ENCODE results near the gene DHRS9. TPM values are rescaled to one million over a fixed set of nuclear protein-coding genes. Genes with fewer than 3 reads are reported as not detected.

The DHRS9 gene
- total and polyA plus RNA-seq, 10 donors = 2.3 to 10.9 (median 5.3) TPM

- H3K27me3 ChIP-seq (replicated peaks in 1 of 7) = peaks cover 0 to 17% (median 0%) of the 10 kb centered on the region in 7 donors
- peak overlapping the region in 1 of 8 donors; percentile 17 for H3K4me3 ChIP-seq
- H3K4me1 ChIP-seq = peaks cover 0 to 75% (median 53%) of the 10 kb centered on the region in 6 donors
- intact Hi-C loops (cut with DNase I; ENCODE audit: low total_unique reads) = no loop called here
- H3K9me3 ChIP-seq = no peaks in the 10 kb centered on the region
- H3K36me3 ChIP-seq = no peaks in the 10 kb centered on the region
- peak overlapping the region in 6 of 8 donors; percentile 64 to 89 (median 78) for H3K27ac ChIP-seq
- TF ChIP-seq POLR2AphosphoS5 (IDR thresholded peaks at IDR 0.05) (no peak), POLR2A (IDR thresholded peaks at IDR 0.05) (no peak)
- TF ChIP-seq, protein P1, sequence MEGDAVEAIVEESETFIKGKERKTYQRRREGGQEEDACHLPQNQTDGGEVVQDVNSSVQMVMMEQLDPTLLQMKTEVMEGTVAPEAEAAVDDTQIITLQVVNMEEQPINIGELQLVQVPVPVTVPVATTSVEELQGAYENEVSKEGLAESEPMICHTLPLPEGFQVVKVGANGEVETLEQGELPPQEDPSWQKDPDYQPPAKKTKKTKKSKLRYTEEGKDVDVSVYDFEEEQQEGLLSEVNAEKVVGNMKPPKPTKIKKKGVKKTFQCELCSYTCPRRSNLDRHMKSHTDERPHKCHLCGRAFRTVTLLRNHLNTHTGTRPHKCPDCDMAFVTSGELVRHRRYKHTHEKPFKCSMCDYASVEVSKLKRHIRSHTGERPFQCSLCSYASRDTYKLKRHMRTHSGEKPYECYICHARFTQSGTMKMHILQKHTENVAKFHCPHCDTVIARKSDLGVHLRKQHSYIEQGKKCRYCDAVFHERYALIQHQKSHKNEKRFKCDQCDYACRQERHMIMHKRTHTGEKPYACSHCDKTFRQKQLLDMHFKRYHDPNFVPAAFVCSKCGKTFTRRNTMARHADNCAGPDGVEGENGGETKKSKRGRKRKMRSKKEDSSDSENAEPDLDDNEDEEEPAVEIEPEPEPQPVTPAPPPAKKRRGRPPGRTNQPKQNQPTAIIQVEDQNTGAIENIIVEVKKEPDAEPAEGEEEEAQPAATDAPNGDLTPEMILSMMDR (IDR thresholded peaks at IDR 0.05 in 8 of 11, conservative IDR thresholded peaks at IDR 0.05 in 3 of 11) = no peak
- DNase-seq = no peak
- WGBS, 5 donors = 44 to 65% (median 57%) methylated on average over 6 of the region's 6 CpGs
Measured at GRCh38 chr2:169106563-169107545, 37.5 kb downstream of the DHRS9 start.

- peaks cover 0 to 17% (median 0%) of the 10 kb centered on the region in 7 donors for H3K27me3 ChIP-seq (replicated peaks in 1 of 7)
- H3K4me1 ChIP-seq = peaks cover 0 to 69% (median 53%) of the 10 kb centered on the region in 6 donors
- H3K4me3 ChIP-seq = peak overlapping the region in 1 of 8 donors; percentile 17
- no peak for TF ChIP-seq POLR2A (IDR thresholded peaks at IDR 0.05)
- TF ChIP-seq POLR2AphosphoS5 (IDR thresholded peaks at IDR 0.05) = peak in 1 of 3 donors; percentile 59
- WGBS, 5 donors = 22 to 53% (median 33%) methylated on average over 2 of the region's 2 CpGs
- DNase-seq = no peak
- H3K36me3 ChIP-seq = no peaks in the 10 kb centered on the region
- intact Hi-C loops (cut with DNase I; ENCODE audit: low total_unique reads) = no loop called here
- H3K27ac ChIP-seq = peak overlapping the region in 7 of 8 donors; percentile 54 to 89 (median 73)
- H3K9me3 ChIP-seq = no peaks in the 10 kb centered on the region
Measured at GRCh38 chr2:169107645-169108044, 38.3 kb downstream of the DHRS9 start.

DNA sequence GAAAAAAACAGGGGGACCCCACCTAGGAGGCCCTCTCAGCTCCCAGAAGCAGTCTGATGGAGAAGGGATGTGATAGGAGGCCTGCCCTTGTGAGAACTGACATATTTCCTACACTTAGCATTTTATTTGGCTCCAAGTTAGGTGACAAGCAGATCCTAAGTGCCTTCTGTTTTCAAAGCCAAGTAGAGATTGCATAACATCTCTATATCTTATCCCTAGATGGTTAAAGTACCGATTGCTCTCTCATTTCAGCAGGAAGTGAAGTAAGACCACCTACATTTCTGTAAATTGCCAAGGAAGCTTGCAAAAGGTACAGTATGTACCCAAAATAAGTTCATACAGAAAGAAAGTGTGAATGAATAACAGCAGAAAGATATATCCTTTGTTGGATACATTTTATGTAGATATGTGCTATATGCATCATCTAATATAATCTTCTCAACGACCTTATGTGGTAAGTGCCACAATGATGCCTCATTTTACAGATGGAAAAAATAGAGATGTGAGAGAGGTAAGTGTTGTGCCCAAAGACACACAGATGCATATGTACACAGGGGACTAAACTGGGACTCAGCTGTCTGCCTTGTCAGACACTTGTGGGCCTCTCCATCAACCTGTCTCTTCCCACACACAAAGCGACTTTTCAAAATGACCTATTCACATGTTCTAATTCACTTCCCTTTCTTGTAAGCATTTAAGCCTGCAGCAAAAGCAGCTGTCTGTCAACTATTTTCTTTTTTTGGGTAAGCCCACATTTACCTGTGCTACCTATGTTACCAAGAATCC is 38.9 kb downstream of the DHRS9 start:
- Histone ChIP-seq H3K36me3 (no peaks in the 10 kb centered on the region), H3K4me3 (peak overlapping the region in 1 of 8 donors; percentile 6), H3K27ac (peak overlapping the region in 7 of 8 donors; percentile 54 to 89 (median 73)), H3K9me3 (no peaks in the 10 kb centered on the region), H3K4me1 (peaks cover 0 to 69% (median 53%) of the 10 kb centered on the region in 6 donors), H3K27me3 (replicated peaks in 1 of 7) (peaks cover 0 to 17% (median 0%) of the 10 kb centered on the region in 7 donors)
- 19 to 46% (median 27%) methylated on average over 3 of the region's 3 CpGs for WGBS, 5 donors
- no peak for TF ChIP-seq POLR2A (IDR thresholded peaks at IDR 0.05)
- no peak for TF ChIP-seq POLR2AphosphoS5 (IDR thresholded peaks at IDR 0.05)
- TF ChIP-seq, protein P1 (IDR thresholded peaks at IDR 0.05 in 8 of 11, conservative IDR thresholded peaks at IDR 0.05 in 3 of 11) = no peak
- intact Hi-C loops (cut with DNase I; ENCODE audit: low total_unique reads) = no loop called here
- DNase-seq = no peak
